Measurements from ENCODE around the gene NUDT3.
"Not testable (repeated sequence)": the region's sequence is repeated elsewhere in the genome, so short reads cannot be mapped to it uniquely, and the experiment has no call there.

NUDT3 gene

GRCh38 chr6:34338377-34338776, 54.1 kb downstream of the NUDT3 start:
- FAIRE-seq: no peak
- no peak for DNase-seq (ENCODE audit: insufficient read length, low spot score)
- no peak for TF ChIP-seq POLR2A (IDR thresholded peaks at IDR 0.05; ENCODE audit: low read depth, low read length)

DNA sequence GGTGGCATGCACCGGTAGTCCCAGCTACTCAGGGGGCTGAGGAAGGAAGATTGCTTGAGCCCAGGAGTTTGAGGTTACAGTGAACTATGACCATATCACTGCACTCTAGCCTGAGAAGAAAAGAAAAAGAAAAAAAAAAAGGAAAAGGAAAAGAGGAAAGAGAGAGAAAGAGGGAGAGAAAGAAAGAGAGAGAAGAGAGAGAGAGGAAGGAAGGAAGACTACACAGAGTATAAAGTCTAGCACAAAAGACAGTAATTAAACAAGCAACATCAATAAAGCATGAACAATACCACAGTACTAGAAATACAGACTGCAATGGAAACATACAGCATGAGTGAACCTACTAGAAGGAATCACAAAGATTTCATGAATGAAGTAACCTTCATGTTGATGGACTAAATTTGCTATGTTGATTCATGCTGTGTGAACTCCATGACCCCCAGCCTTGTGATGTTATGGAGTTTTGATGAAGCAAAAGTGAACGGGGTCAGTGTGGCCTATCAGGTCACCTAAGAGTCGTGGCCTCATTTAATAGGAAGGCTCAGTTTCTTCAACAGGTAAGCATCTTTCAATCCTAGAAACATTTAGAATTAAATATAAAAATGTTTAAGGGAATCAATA, 57.6 kb downstream of the NUDT3 start:
- FAIRE-seq (no peak), DNase-seq (ENCODE audit: insufficient read length, low spot score) (no peak)
- no peak for TF ChIP-seq POLR2A (IDR thresholded peaks at IDR 0.05; ENCODE audit: low read depth, low read length)

DNA sequence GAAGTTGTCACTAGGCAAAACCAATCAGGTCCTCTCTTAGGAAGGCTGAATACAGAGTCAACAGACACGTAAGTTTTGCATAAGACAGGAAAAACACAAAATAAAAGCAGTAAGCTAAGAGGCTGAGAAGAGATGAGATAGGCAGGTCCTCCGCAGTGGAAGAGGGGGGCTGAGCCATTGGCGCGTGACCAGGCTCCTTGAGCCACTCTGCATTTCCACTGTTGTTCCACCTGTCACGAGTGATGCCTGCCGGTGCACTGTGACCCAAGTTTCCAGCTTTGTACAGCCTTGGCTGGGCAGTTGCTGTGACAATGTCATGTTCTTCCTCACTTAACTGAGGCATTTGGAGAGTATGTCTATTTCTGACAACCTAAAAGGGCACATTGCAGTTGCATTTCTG, 58.6 kb downstream of the NUDT3 start:
- DNase-seq (ENCODE audit: insufficient read length, low spot score) (no peak), FAIRE-seq (no peak)
- TF ChIP-seq POLR2A (IDR thresholded peaks at IDR 0.05; ENCODE audit: low read depth, low read length): no peak

- no peak for TF ChIP-seq POLR2A (IDR thresholded peaks at IDR 0.05; ENCODE audit: low read depth, low read length)
- DNase-seq (ENCODE audit: insufficient read length, low spot score) (no peak), FAIRE-seq (no peak)
These were observed 59.9 kb downstream of the NUDT3 start for GRCh38 chr6:34332251-34333198.

DNA sequence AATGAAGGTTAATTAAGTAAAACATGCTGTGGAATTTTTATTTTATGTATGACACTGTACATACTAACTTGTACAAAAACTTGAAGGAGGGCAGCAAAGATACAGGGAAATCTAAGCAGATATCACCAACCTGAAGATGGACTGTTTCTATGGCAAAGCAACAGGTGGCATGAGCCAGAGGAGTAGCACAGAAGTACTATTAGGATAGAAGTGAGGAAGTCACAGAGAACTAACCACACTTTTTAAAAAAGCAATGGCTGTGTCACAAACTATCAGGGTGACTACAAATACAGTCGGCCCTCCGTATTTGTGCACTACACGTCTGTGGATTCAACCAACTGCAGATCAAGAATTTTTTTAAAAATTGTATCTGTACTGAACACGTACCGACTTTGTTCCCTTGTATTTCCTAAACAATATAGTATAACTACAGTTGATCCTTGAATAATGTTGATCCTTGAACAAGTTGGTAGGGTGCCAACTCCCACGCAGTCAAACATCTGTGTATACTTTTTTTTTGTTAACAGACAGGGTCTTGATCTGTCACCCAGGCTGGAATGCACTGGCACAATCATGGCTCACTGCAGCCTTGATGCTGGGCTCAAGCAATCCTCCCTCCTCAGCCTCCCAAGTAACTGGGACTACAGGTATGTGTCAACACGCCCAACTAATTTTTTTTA, 61.0 kb downstream of the NUDT3 start:
- no peak for DNase-seq (ENCODE audit: insufficient read length, low spot score)
- no peak for TF ChIP-seq POLR2A (IDR thresholded peaks at IDR 0.05; ENCODE audit: low read depth, low read length)

DNA sequence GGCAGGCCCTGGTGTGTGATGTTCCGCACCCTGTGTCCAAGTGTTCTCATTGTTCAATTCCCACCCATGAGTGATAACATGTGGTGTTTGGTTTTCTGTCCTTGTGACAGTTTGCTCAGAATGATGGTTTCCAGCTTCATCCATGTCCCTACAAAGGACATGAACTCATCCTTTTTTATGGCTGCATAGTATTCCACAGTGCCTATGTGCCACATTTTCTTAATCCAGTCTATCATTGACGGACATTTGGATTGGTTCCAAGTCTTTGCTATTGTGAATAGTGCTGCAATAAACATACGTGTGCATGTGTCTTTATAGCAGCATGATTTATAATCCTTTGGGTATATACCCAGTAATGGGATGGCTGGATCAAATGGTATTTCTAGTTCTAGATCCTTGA, 62.7 kb downstream of the NUDT3 start:
- not testable (repeated sequence) for DNase-seq (ENCODE audit: insufficient read length, low spot score); FAIRE-seq

More for the DNA sequence above, 61.0 kb downstream of the NUDT3 start:
- no peak for FAIRE-seq

GRCh38 chr6:34328969-34329368, 63.5 kb downstream of the NUDT3 start:
- DNase-seq (ENCODE audit: insufficient read length, low spot score): no peak
- FAIRE-seq: no peak
- TF ChIP-seq POLR2A (IDR thresholded peaks at IDR 0.05; ENCODE audit: low read depth, low read length): no peak

DNA sequence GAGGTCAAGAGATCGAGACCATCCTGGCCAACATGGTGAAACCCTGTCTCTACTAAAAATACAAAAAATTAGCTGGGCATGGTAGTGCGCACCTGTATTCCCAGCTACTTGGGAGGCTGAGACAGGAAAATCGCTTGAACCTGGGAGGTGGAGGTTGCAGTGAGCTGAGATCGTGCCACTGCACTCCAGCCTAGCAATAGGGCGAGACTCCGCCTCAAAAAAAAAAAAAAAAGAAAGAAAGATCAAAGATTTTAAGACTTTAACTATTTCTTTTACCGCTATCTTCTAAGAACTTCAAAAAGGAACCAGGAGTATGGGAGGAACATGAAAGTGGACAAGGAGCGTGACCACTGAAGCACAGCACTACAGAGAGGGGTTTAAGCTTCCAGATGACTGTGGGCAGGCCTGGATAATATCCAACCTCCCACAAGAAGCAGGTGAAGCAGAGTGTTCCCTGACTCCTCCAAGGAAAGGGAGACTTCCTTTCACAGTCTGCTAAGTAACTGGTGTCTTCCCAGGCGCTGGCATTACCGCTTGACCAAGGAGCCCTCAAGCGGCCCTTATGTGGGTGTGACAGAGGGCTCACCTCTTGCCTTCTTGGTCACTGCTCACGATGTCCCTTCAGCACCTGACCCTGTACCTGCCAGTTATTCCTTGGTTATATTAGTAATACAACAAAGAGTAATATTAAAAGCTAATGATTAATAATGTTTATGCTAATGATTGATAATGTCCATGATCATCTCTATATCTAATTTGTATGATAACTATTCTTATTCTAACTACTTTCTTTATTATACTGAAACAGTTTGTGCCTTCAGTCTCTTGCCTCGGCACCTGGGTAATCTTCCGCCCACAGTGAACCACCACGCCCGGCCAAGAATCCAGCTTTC, 64.9 kb downstream of the NUDT3 start:
- not testable (repeated sequence) for FAIRE-seq; DNase-seq (ENCODE audit: insufficient read length, low spot score)

GRCh38 chr6:34325633-34326032, 66.8 kb downstream of the NUDT3 start:
- DNase-seq (ENCODE audit: insufficient read length, low spot score): no peak
- TF ChIP-seq POLR2A (IDR thresholded peaks at IDR 0.05; ENCODE audit: low read depth, low read length): no peak
- FAIRE-seq: no peak

- no peak for DNase-seq (ENCODE audit: insufficient read length, low spot score)
- no peak for FAIRE-seq
These were observed 67.6 kb downstream of the NUDT3 start for GRCh38 chr6:34324738-34325444.

GRCh38 chr6:34324221-34324620, 68.2 kb downstream of the NUDT3 start:
- FAIRE-seq: not testable (repeated sequence)

More at GRCh38 chr6:34324738-34325444, 67.6 kb downstream of the NUDT3 start:
- TF ChIP-seq POLR2A (IDR thresholded peaks at IDR 0.05; ENCODE audit: low read depth, low read length): no peak

GRCh38 chr6:34323300-34323699, 69.2 kb downstream of the NUDT3 start:
- FAIRE-seq (no peak), DNase-seq (ENCODE audit: insufficient read length, low spot score) (no peak)
- no peak for TF ChIP-seq POLR2A (IDR thresholded peaks at IDR 0.05; ENCODE audit: low read depth, low read length)

More at GRCh38 chr6:34324221-34324620, 68.2 kb downstream of the NUDT3 start:
- not testable (repeated sequence) for DNase-seq (ENCODE audit: insufficient read length, low spot score)

GRCh38 chr6:34322732-34323131, 69.7 kb downstream of the NUDT3 start:
- no peak for TF ChIP-seq POLR2A (IDR thresholded peaks at IDR 0.05; ENCODE audit: low read depth, low read length)
- no peak for DNase-seq (ENCODE audit: insufficient read length, low spot score)
- FAIRE-seq: no peak
